Activated CD4-positive, alpha-beta memory T cell treated with anti-CD3 and anti-CD28 coated beads for 36 hours (primary cell): ENCODE measurements around the gene TEPSIN. TPM values are rescaled to one million over a fixed set of nuclear protein-coding genes. Genes with fewer than 3 reads are reported as not detected.

Experiments used
- CTCF ChIA-PET: fragments of 350-600 bp; sonication (Branson Sonifier 250); formaldehyde crosslinking; loops from one replicate; lab custom pipeline; 2021; ENCODE audit warnings: antibody characterized with exemption, inconsistent platforms; lab: Charles Lee
- POLR2A ChIA-PET: fragments of 350-600 bp; sonication (Branson Sonifier 250); formaldehyde crosslinking; loops from one replicate; lab custom pipeline; 2021; ENCODE audit warnings: antibody characterized with exemption; lab: Charles Lee
- DNase-seq: peaks from one replicate; pipeline ENCODE4 v3.0.0-alpha.2; 2020
- H3K27ac Mint-ChIP-seq: one replicate; pipeline ENCODE4 v1.8.0; 2021; ENCODE audit warnings: mixed read lengths
- H3K27me3 Mint-ChIP-seq: one replicate; pipeline ENCODE4 v1.8.0; 2021; ENCODE audit warnings: mixed read lengths
- H3K36me3 Mint-ChIP-seq: one replicate; pipeline ENCODE4 v1.8.0; 2021; ENCODE audit warnings: mixed read lengths
- H3K4me1 Mint-ChIP-seq: one replicate; pipeline ENCODE4 v1.8.0; 2021; ENCODE audit warnings: low read depth, mixed read lengths
- H3K4me3 Mint-ChIP-seq: one replicate; pipeline ENCODE4 v1.8.0; 2021; ENCODE audit warnings: mild to moderate bottlenecking, mixed read lengths
- H3K9me3 Mint-ChIP-seq: one replicate; pipeline ENCODE4 v1.8.0; 2021; ENCODE audit warnings: mixed read lengths
- intact Hi-C: fragments of 100-400 bp; cut with micrococcal nuclease; formaldehyde crosslinking; loops from one replicate; pipeline ENCODE4 v1.15.1; 2023
- total RNA-seq, 2 experiments: library from RNA; stranded (reverse); gene quantifications; one replicate each; pipeline ENCODE4 v1.2.3, GENCODE V29; 2021

The TEPSIN gene
- total RNA-seq, 2 experiments from 2014 or later = 20.0 to 24.6 TPM

DNA sequence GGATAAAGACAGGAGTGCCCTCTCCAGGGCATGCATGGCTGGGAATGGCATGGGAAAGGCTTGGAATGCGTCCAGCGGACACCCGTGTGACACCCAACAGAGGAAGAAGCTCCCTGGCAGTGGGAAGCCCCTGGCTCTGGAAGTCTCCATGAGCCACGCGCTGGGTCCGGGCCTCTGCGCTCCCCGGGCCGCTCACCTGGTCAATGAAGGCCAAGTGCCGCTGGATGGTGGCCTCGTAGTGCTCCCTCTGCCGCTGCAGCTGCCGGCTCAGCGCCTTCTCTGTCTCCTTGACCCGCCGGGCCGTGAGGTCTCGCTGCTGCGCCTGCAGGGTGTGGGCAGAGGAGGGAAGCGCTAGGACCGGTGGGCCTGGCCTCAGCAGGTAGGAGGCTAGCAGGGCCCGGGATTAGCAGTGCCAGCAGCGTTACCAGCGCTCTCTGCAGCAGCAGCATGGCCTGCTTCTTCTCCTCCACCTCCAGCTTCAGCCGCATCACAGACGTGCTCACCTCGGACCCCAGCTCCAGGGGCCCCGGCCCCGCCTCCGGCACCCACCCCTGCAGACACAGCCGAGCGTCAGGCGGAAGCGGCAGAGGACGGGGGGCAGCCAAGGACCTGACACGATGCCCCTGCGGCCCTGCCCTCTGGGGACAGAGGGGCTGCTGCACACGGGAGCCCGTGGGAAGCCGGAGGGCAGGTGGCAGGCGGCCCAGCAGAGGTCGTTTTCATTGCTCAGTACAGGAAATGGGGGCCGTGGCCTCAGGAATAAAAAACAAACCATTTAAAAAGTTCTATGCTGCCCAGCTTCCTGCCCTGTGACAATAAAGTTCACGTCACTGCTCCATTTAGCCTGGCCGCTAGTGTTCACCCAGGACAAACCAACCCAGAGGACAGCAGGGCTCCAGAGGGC is 42.1 kb downstream of the TEPSIN start:
- H3K36me3 Mint-ChIP-seq = peaks cover 2% of the 10 kb centered on the region
- ChIA-PET POLR2A (no interaction called here), CTCF (no interaction called here)
- H3K4me3 Mint-ChIP-seq = no peak overlapping the region
- H3K4me1 Mint-ChIP-seq = no peaks in the 10 kb centered on the region
- no peaks in the 10 kb centered on the region for H3K27me3 Mint-ChIP-seq
- H3K27ac Mint-ChIP-seq = no peak overlapping the region
- DNase-seq = no peak
- no peaks in the 10 kb centered on the region for H3K9me3 Mint-ChIP-seq
- intact Hi-C loops = no loop called here

DNA sequence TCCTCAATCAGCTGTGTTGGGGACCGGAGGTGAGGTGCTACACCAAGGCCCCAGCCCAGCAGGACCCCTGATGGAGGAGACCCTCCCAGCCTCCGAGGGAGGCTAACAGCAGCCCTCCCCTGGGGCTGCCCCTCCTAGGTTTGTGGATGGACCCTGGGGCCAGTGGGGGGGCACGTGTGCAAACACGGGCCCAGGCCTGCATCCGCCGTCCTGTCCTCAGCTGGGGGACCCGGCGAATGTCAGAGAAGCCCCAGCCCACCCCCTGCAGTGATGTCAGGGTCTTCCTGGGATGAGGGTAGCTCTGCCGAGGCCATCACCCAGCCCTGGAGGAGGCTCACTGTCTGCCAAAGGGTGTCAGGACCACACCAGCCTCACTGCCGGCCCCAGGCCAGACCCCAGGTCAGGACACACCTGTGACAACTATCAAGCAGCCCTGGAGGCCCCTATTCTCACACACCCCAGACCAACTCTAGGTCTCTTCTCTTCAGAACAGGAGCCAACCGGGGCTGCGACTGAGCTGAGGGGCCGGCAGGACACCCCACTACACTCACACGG is 42.8 kb downstream of the TEPSIN start:
- ChIA-PET CTCF (no interaction called here), POLR2A (no interaction called here)
- Mint-ChIP-seq H3K4me1 (no peaks in the 10 kb centered on the region), H3K27ac (no peak overlapping the region), H3K36me3 (peaks cover 2% of the 10 kb centered on the region), H3K4me3 (no peak overlapping the region), H3K27me3 (no peaks in the 10 kb centered on the region), H3K9me3 (no peaks in the 10 kb centered on the region)
- intact Hi-C loops = no loop called here
- no peak for DNase-seq

- H3K27me3 Mint-ChIP-seq = no peaks in the 10 kb centered on the region
- CTCF ChIA-PET = no interaction called here
- intact Hi-C loops = no loop called here
- H3K9me3 Mint-ChIP-seq = no peaks in the 10 kb centered on the region
- no peak overlapping the region for H3K27ac Mint-ChIP-seq
- no peak for DNase-seq
- no peaks in the 10 kb centered on the region for H3K4me1 Mint-ChIP-seq
- peaks cover 2% of the 10 kb centered on the region for H3K36me3 Mint-ChIP-seq
- no peak overlapping the region for H3K4me3 Mint-ChIP-seq
- POLR2A ChIA-PET = no interaction called here
Observed at GRCh38 chr17:81194941-81195901, 43.6 kb downstream of the TEPSIN start.

- Mint-ChIP-seq H3K27ac (no peak overlapping the region), H3K4me1 (no peaks in the 10 kb centered on the region), H3K9me3 (no peaks in the 10 kb centered on the region), H3K36me3 (peaks cover 2% of the 10 kb centered on the region), H3K27me3 (no peaks in the 10 kb centered on the region), H3K4me3 (no peak overlapping the region)
- CTCF ChIA-PET = no interaction called here
- POLR2A ChIA-PET = no interaction called here
- no peak for DNase-seq
- intact Hi-C loops = no loop called here
Observed at GRCh38 chr17:81194225-81194760, 44.6 kb downstream of the TEPSIN start.

- Mint-ChIP-seq H3K27ac (no peak overlapping the region), H3K4me1 (no peaks in the 10 kb centered on the region), H3K27me3 (no peaks in the 10 kb centered on the region), H3K36me3 (peaks cover 3% of the 10 kb centered on the region), H3K9me3 (no peaks in the 10 kb centered on the region), H3K4me3 (no peak overlapping the region)
- ChIA-PET POLR2A (no interaction called here), CTCF (no interaction called here)
- intact Hi-C loops = no loop called here
- no peak for DNase-seq
Observed at GRCh38 chr17:81193470-81194224, 45.2 kb downstream of the TEPSIN start.

GRCh38 chr17:81193051-81193410 is 45.8 kb downstream of the TEPSIN start:
- intact Hi-C loops = no loop called here
- H3K4me1 Mint-ChIP-seq = no peaks in the 10 kb centered on the region
- ChIA-PET CTCF (no interaction called here), POLR2A (no interaction called here)
- no peaks in the 10 kb centered on the region for H3K9me3 Mint-ChIP-seq
- no peak overlapping the region for H3K4me3 Mint-ChIP-seq
- DNase-seq = no peak
- H3K27me3 Mint-ChIP-seq = no peaks in the 10 kb centered on the region
- H3K27ac Mint-ChIP-seq = no peak overlapping the region
- H3K36me3 Mint-ChIP-seq = peaks cover 2% of the 10 kb centered on the region

DNA sequence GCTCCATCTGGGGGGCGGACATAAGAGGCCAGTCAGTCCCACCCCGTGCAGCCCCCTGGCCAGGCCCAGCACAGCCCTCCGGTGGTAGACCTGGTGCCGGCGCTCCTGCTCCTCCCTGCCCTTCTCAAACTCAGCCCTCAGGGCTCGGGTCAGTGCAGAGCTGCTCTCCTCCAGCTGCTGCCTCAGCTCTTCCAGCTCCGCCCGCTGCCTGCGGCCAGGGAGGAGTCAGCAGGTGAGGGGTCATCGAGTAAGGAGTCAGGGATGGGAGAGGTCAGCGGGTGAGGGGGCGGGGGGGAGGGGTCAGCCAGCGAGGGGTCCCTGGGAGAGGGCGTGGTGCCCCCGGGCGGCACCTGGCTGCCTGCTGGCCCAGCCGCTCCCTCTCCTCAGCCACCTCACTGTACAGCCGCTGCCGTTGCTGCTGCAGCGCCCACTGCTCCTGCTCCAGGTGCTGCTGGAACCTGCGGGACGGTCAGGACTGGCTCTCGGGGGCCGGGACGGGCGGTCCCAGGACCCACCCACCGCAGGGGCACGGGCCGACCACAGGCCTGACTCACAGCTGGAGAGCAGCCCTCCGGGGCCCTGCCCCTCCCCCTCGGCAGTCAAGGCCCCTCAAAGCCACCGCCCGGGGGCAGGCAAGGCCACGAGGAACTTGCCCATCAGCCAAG is 46.3 kb downstream of the TEPSIN start:
- H3K27me3 Mint-ChIP-seq = no peaks in the 10 kb centered on the region
- no peaks in the 10 kb centered on the region for H3K9me3 Mint-ChIP-seq
- H3K36me3 Mint-ChIP-seq = peaks cover 2% of the 10 kb centered on the region
- intact Hi-C loops = no loop called here
- DNase-seq = no peak
- H3K4me1 Mint-ChIP-seq = no peaks in the 10 kb centered on the region
- no peak overlapping the region for H3K27ac Mint-ChIP-seq
- CTCF ChIA-PET = no interaction called here
- no peak overlapping the region for H3K4me3 Mint-ChIP-seq
- POLR2A ChIA-PET = no interaction called here

- Mint-ChIP-seq H3K4me1 (no peaks in the 10 kb centered on the region), H3K4me3 (no peak overlapping the region), H3K27me3 (no peaks in the 10 kb centered on the region), H3K27ac (no peak overlapping the region), H3K9me3 (no peaks in the 10 kb centered on the region), H3K36me3 (peaks cover 2% of the 10 kb centered on the region)
- ChIA-PET CTCF (no interaction called here), POLR2A (no interaction called here)
- intact Hi-C loops = no loop called here
- DNase-seq = no peak
Observed at GRCh38 chr17:81191646-81192045, 47.2 kb downstream of the TEPSIN start.

GRCh38 chr17:81191116-81191515 is 47.7 kb downstream of the TEPSIN start:
- H3K4me1 Mint-ChIP-seq = no peaks in the 10 kb centered on the region

DNA sequence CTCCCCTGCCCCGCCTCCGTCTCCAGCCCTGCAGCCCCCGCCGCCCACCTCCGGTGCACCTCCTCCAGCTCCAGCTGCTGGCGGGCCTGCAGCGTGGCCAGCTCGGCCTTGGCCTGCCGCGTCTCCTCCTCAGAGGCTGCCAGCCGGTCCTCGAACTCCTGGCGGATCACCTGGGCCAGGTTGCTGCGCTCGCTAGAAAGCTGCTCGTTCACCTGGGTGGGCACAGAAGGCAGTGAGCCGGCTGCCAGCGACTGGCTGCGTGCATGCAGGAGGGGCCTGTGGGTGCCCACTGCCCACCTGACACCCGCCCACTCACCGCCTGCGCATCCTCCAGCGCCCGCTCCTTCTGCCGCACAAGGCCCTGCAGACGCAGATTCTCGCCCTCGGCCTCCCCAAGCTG is 48.3 kb downstream of the TEPSIN start:
- no peak overlapping the region for H3K4me3 Mint-ChIP-seq
- H3K9me3 Mint-ChIP-seq = no peaks in the 10 kb centered on the region
- ChIA-PET POLR2A (no interaction called here), CTCF (interaction anchor here (1.1 kb wide), 1 partner anchor 15 kb away, joined by 3 read pairs; no protein-coding TSS in a partner anchor)
- H3K27ac Mint-ChIP-seq = no peak overlapping the region
- DNase-seq = no peak
- H3K27me3 Mint-ChIP-seq = no peaks in the 10 kb centered on the region
- intact Hi-C loops = no loop called here
- no peaks in the 10 kb centered on the region for H3K4me1 Mint-ChIP-seq
- peaks cover 2% of the 10 kb centered on the region for H3K36me3 Mint-ChIP-seq

More at GRCh38 chr17:81191116-81191515, 47.7 kb downstream of the TEPSIN start:
- ChIA-PET POLR2A (no interaction called here), CTCF (interaction anchor here (1.1 kb wide), 1 partner anchor 16 kb away, joined by 3 read pairs; no protein-coding TSS in a partner anchor)
- intact Hi-C loops = no loop called here
- Mint-ChIP-seq H3K27ac (no peak overlapping the region), H3K9me3 (no peaks in the 10 kb centered on the region), H3K36me3 (peaks cover 2% of the 10 kb centered on the region), H3K27me3 (no peaks in the 10 kb centered on the region), H3K4me3 (no peak overlapping the region)
- DNase-seq = no peak
